ENCODE results near the gene FOXRED1.

The FOXRED1 gene

GRCh38 chr11:126293726-126294125 is 24.8 kb downstream of the FOXRED1 start:
- no peak for ATAC-seq (ENCODE audit: insufficient read depth, low read depth)
- no peak overlapping the region for H2AFZ ChIP-seq (ENCODE audit: low read depth, low read length)
- H3K9me3 ChIP-seq (ENCODE audit: insufficient read depth, low read length, severe bottlenecking), result no peaks in the 10 kb centered on the region
- no peak for DNase-seq
- no peak overlapping the region for H3K27ac ChIP-seq (ENCODE audit: low read length)
- TF ChIP-seq CTCF (IDR thresholded peaks at IDR 0.05; ENCODE audit: borderline replicate concordance, extremely low read depth, low read length, poor library complexity, severe bottlenecking) (no peak), EZH2 (IDR thresholded peaks at IDR 0.05; ENCODE audit: borderline replicate concordance, low read depth, low read length, severe bottlenecking) (no peak)
- H3K4me1 ChIP-seq (ENCODE audit: insufficient read depth, low read length), result no peaks in the 10 kb centered on the region
- no peak overlapping the region for H3K4me2 ChIP-seq (ENCODE audit: insufficient read depth, low read length)
- no peak overlapping the region for H3K9ac ChIP-seq (ENCODE audit: low read depth, low read length)
- no peak overlapping the region for H3K4me3 ChIP-seq (ENCODE audit: low read depth in 1 of 2, low read length in 2 of 2)
- H4K20me1 ChIP-seq (ENCODE audit: insufficient read depth, low read length), result peaks cover 8% of the 10 kb centered on the region
- peaks cover 12% of the 10 kb centered on the region for H3K79me2 ChIP-seq (ENCODE audit: insufficient read depth, low read length)
- H3K36me3 ChIP-seq (ENCODE audit: insufficient read depth, low read length), result peaks cover 37% of the 10 kb centered on the region
- H3K27me3 ChIP-seq (ENCODE audit: insufficient read depth, low read length, poor library complexity), result no peaks in the 10 kb centered on the region

GRCh38 chr11:126297004-126297403 is 28.1 kb downstream of the FOXRED1 start:
- Histone ChIP-seq H3K4me2 (ENCODE audit: insufficient read depth, low read length) (no peak overlapping the region), H3K4me1 (ENCODE audit: insufficient read depth, low read length) (peaks cover 4% of the 10 kb centered on the region; the same call in 1 of the 2 replicates), H3K36me3 (ENCODE audit: insufficient read depth, low read length) (peaks cover 32% of the 10 kb centered on the region), H3K79me2 (ENCODE audit: insufficient read depth, low read length) (peaks cover 40% of the 10 kb centered on the region), H3K4me3 (ENCODE audit: low read depth in 1 of 2, low read length in 2 of 2) (no peak overlapping the region), H3K9me3 (ENCODE audit: insufficient read depth, low read length, severe bottlenecking) (no peaks in the 10 kb centered on the region), H2AFZ (ENCODE audit: low read depth, low read length) (no peak overlapping the region), H3K9ac (ENCODE audit: low read depth, low read length) (no peak overlapping the region), H3K27me3 (ENCODE audit: insufficient read depth, low read length, poor library complexity) (no peaks in the 10 kb centered on the region), H4K20me1 (ENCODE audit: insufficient read depth, low read length) (peaks cover 8% of the 10 kb centered on the region), H3K27ac (ENCODE audit: low read length) (no peak overlapping the region)
- no peak for ATAC-seq (ENCODE audit: insufficient read depth, low read depth)
- DNase-seq, result no peak
- TF ChIP-seq EZH2 (IDR thresholded peaks at IDR 0.05; ENCODE audit: borderline replicate concordance, low read depth, low read length, severe bottlenecking) (no peak), CTCF (IDR thresholded peaks at IDR 0.05; ENCODE audit: borderline replicate concordance, extremely low read depth, low read length, poor library complexity, severe bottlenecking) (no peak)

GRCh38 chr11:126303623-126304456 is 34.9 kb downstream of the FOXRED1 start, which contains the start of gene DCPS:
DCPS (plus strand) TSS chr11:126304060; CDS start chr11:126304081, 21 bp downstream.
- Histone ChIP-seq H2AFZ (ENCODE audit: low read depth, low read length) (peak within 1 kb of the TSS; percentile 98), H3K27ac (ENCODE audit: low read length) (peak within 1 kb of the TSS; percentile 99), H3K27me3 (ENCODE audit: insufficient read depth, low read length, poor library complexity) (no peaks in the 10 kb centered on the region), H3K9ac (ENCODE audit: low read depth, low read length) (peak within 1 kb of the TSS; percentile 99), H3K79me2 (ENCODE audit: insufficient read depth, low read length) (peaks cover 62% of the 10 kb centered on the region), H3K4me2 (ENCODE audit: insufficient read depth, low read length) (peak within 1 kb of the TSS; percentile 91), H3K4me3 (ENCODE audit: low read depth in 1 of 2, low read length in 2 of 2) (peak within 1 kb of the TSS; percentile 90 to 95), H3K4me1 (ENCODE audit: insufficient read depth, low read length) (peaks cover 43% of the 10 kb centered on the region), H3K36me3 (ENCODE audit: insufficient read depth, low read length) (peaks cover 24% of the 10 kb centered on the region), H3K9me3 (ENCODE audit: insufficient read depth, low read length, severe bottlenecking) (no peaks in the 10 kb centered on the region), H4K20me1 (ENCODE audit: insufficient read depth, low read length) (no peaks in the 10 kb centered on the region)
- ATAC-seq (ENCODE audit: insufficient read depth, low read depth), result peak; percentile 92
- DNase-seq, result peak; percentile 88
- TF ChIP-seq EZH2 (IDR thresholded peaks at IDR 0.05; ENCODE audit: borderline replicate concordance, low read depth, low read length, severe bottlenecking), result no peak
- no peak for TF ChIP-seq CTCF (IDR thresholded peaks at IDR 0.05; ENCODE audit: borderline replicate concordance, extremely low read depth, low read length, poor library complexity, severe bottlenecking)
